ENCODE data around the gene PXDC1. TPM values are rescaled to one million over a fixed set of nuclear protein-coding genes. Genes with fewer than 3 reads are reported as not detected.
A peak's percentile ranks its signal among the peaks of the same experiment; 100 is the strongest.

The PXDC1 gene
- total RNA-seq, 1 experiment from 2014 or later = 36.2 TPM

- H3K36me3 ChIP-seq (ENCODE audit: control insufficient read depth, insufficient read depth, low read length) = no peaks in the 10 kb centered on the region
- H3K27me3 ChIP-seq (ENCODE audit: control insufficient read depth, insufficient read depth, low read length) = no peaks in the 10 kb centered on the region
- peak overlapping the region; percentile 85 for H3K27ac ChIP-seq (ENCODE audit: low read length)
- intact Hi-C loops (cut with micrococcal nuclease; ENCODE audit: unreplicated experiment) = no loop called here
- DNase-seq (ENCODE audit: low read depth, low spot score) (no peak), ATAC-seq (no peak)
- in situ Hi-C loops (cut with HindIII; ENCODE audit: low pct_unique_long_range_greater_than_20kb, low sequenced_read_pairs) = no loop called here
- H3K4me3 ChIP-seq (ENCODE audit: low read depth in 2 of 2, low read length in 2 of 2) = peak overlapping the region; percentile 62 to 66
- H3K9me3 ChIP-seq (ENCODE audit: control insufficient read depth, insufficient read depth, low read depth, low read length) = no peaks in the 10 kb centered on the region
- ChIA-PET POLR2A (no interaction called here), CTCF (no interaction called here)
- TF ChIP-seq REST (IDR thresholded peaks at IDR 0.05; ENCODE audit: insufficient read depth in 1 of 2, low read depth in 2 of 2, low read length in 1 of 2) = no peak
- TF ChIP-seq CTCF (IDR thresholded peaks at IDR 0.05) = no peak
- no peak for TF ChIP-seq SIN3A (IDR thresholded peaks at IDR 0.05; ENCODE audit: borderline replicate concordance, insufficient read depth, low read depth, low read length)
- TF ChIP-seq POLR2AphosphoS5 (IDR thresholded peaks at IDR 0.05; ENCODE audit: low read depth, low read length) = no peak
- TF ChIP-seq TCF7L2 (IDR thresholded peaks at IDR 0.05; ENCODE audit: low read depth, low read length) = no peak
- peaks cover 23% of the 10 kb centered on the region for H3K4me1 ChIP-seq (ENCODE audit: control insufficient read depth, insufficient read depth, low read length)
- no TSS peak for BruUV-seq (replicated peaks)
Observed at GRCh38 chr6:3752531-3753227, 1.2 kb upstream of the PXDC1 start.

GRCh38 chr6:3751730-3752530, 417 bp upstream of the PXDC1 start:
- Histone ChIP-seq H3K27me3 (ENCODE audit: control insufficient read depth, insufficient read depth, low read length) (no peaks in the 10 kb centered on the region), H3K9me3 (ENCODE audit: control insufficient read depth, insufficient read depth, low read depth, low read length) (no peaks in the 10 kb centered on the region), H3K27ac (ENCODE audit: low read length) (peak overlapping the region; percentile 85), H3K4me3 (ENCODE audit: low read depth in 2 of 2, low read length in 2 of 2) (peak overlapping the region; percentile 62 to 66), H3K36me3 (ENCODE audit: control insufficient read depth, insufficient read depth, low read length) (no peaks in the 10 kb centered on the region), H3K4me1 (ENCODE audit: control insufficient read depth, insufficient read depth, low read length) (peaks cover 28% of the 10 kb centered on the region)
- DNase-seq (ENCODE audit: low read depth, low spot score) (no peak), ATAC-seq (peak; percentile 82)
- TF ChIP-seq SIN3A (IDR thresholded peaks at IDR 0.05; ENCODE audit: borderline replicate concordance, insufficient read depth, low read depth, low read length) (0 out of 2 replicates have a peak, but pooled peaks have one; percentile 64), TCF7L2 (IDR thresholded peaks at IDR 0.05; ENCODE audit: low read depth, low read length) (no peak), POLR2AphosphoS5 (IDR thresholded peaks at IDR 0.05; ENCODE audit: low read depth, low read length) (no peak; the same call in 1 of the 2 replicates), CTCF (IDR thresholded peaks at IDR 0.05) (peak; percentile 57; the same call in 1 of the 2 replicates), REST (IDR thresholded peaks at IDR 0.05; ENCODE audit: insufficient read depth in 1 of 2, low read depth in 2 of 2, low read length in 1 of 2) (no peak)
- no TSS peak for BruUV-seq (replicated peaks)
- intact Hi-C loops (cut with micrococcal nuclease; ENCODE audit: unreplicated experiment) = no loop called here
- ChIA-PET CTCF (no interaction called here), POLR2A (no interaction called here)
- in situ Hi-C loops (cut with HindIII; ENCODE audit: low pct_unique_long_range_greater_than_20kb, low sequenced_read_pairs) = no loop called here

All from Panc1 (cell line).